ENCODE measurements around the gene HOXA3.

The HOXA3 gene

DNA sequence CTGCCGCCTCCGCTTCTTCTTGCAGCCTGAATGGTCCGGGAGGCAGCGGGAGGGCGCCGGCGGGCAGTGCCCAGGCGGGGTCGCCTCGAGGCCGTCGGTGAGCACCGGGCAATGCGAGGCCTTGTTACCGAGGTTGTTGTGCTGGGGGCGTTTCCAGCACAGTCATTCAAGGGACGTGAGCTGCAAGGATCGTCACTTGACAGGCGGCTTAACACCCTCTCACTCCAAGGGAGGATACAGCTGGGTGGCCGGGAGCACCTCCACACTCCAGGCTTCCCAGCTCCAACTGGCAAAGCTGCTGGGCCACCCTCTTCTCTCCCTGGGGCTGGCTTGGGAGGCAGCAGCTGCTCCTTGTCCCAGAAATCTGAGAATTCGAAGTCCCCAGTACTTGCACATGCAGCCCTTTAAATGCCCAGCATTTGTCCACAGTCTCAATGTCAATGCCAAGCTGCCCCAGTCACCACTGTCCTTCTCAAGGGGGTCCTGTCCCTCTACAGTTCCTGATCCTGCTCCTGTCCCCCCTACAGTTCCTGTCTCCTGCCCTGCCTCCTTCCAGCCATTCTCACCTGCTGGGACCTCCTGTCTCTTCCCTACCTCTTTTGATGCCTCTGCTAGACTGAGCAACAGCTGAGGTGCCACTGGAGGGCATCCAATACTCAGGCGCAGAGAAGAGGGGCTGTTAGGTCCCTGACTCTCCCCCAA, 37.1 kb upstream of the HOXA3 start:
- peak; percentile 49 for DNase-seq (ENCODE audit: low spot score)

DNA sequence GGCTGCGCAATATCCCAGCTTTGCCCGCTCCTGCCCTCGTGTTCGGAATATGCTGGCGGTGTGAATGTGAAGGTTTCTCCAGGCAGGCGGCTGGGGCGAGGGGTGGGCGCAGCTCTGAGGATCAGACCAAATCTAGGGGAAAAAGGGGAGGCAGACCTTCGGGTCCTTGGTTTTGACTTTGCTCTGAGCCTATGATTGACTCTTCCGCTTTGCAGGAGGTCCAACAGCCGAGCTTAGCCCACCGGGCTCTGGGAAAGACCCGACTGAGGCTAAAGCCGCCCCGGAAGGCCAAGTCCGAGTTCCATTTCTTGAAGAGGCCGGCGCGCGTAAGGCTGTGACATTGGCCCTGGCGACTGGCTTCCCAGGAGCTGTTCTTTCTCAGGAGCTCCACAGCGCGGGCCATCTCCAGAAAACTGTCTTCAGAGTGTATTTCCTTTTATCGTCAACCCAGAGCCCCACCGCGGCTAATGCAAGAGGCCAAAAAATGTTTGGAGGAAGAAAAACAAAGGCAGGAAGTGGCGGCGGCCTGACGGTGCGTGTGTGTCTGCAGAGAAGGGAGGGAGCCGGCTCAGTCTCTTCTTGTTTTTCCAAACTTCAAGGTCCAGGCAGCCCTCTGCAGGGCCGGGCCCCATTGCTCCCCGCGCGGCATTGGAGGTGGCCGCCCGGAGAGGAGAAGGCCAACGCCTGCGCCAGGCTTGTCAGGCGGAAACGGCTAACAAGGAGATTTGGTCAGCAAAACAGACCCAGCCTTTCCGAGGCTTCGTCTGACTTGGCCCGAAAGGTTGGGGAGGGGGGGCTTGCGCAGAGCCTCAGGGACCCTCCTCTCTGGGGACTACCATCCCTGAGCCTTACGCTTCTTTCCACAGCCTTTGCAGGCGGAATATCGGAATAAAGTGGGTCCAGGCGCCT, 36.3 kb upstream of the HOXA3 start:
- DNase-seq (ENCODE audit: low spot score) = peak; percentile 23

GRCh38 chr7:27187475-27188385, 35.3 kb upstream of the HOXA3 start:
- peak; percentile 4 for DNase-seq (ENCODE audit: low spot score)

- DNase-seq (ENCODE audit: low spot score) = peak; percentile 2
These were observed 34.5 kb upstream of the HOXA3 start for GRCh38 chr7:27186668-27187474.

- peak; percentile 29 for DNase-seq (ENCODE audit: low spot score)
These were observed 33.7 kb upstream of the HOXA3 start for GRCh38 chr7:27185854-27186667.

DNA sequence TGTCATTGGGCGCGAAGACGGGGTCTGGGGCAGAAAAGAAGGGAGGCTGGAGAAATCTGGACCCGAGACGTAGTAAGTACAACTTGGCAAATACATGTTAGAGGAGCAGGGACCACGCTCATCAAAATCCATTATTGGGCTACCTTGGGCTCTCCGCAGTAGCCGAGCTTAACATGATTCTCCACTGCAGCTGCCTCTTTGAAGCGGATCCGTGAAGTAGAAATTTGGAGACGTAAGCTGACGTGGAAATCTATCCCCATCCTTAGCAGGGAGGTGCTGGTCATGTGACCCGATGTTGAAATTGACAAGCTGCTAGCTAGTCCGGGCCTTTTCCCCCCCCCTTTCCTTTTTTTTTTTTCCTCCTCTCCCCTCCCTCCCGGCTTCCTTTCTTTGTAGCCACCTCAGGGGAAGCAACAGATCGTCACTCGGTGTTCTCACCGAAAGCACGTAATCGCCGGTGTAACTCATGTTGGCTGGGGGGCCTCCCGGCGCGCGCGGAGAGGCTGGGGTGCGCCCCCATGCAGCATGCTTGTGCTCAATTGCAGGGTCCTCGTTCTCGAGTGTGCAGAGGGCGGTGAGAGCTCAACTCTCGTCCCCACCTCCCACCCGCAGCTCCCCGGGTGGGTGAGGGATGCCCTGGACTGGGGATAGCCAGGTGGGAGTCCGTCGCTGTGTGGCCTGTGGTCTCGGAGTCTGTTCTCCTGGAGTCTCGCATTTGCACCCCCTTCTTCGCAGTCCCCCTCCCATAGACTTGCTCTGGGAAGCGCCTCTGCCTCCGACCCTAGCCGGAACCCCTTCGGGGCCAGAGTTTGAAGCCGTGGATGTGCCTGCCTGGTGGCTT, 32.9 kb upstream of the HOXA3 start, which contains the start of gene HOXA11:
Gene HOXA11, minus strand, starts transcription at position 220 of the 841 bp plus-strand sequence. Its CDS starts 88 bp downstream, at position 132.
- DNase-seq (ENCODE audit: low spot score) = peak; percentile 87

GRCh38 chr7:27184337-27185012, 32.1 kb upstream of the HOXA3 start:
- peak; percentile 49 for DNase-seq (ENCODE audit: low spot score)

- peak; percentile 38 for DNase-seq (ENCODE audit: low spot score)
These were observed 31.4 kb upstream of the HOXA3 start for GRCh38 chr7:27183682-27184336.

DNA sequence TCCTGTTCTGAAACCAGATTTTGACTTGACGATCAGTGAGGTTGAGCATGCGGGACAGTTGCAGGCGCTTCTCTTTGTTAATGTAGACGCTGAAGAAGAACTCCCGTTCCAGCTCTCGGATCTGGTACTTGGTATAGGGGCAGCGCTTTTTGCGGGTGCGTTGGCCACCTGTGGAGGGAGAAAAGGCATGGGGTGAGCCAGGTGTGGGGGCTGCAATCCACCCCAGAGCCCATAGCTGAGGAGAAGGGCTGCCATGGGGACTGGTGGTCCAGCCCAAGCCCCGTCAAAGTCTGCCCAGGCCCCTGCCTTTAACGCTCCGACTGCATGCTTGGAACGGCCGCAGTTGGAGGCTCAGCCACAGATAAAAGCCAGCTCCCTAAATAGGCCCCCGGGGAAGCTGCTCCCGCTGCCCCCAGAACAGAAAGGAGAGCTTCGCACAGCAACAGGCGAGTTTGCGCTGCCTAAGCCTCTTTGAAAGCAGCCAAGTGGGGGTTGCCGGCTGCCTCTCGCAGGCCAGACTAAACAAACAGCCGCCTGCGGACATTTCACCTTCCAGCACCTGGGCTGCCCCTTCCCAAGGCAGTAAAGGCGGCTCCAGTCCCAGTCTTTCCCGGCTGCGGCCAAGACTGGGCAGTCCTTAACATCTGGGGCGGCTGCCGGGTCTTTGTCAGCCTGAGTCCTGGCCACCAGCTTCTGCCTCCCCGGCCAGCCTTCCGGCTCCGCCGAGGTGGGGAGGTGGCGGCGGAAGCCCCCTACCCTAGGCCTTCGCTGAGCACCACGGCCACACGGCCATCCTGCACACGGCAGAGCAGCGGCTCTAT, 30.7 kb upstream of the HOXA3 start:
- DNase-seq (ENCODE audit: low spot score) = peak; percentile 14

DNA sequence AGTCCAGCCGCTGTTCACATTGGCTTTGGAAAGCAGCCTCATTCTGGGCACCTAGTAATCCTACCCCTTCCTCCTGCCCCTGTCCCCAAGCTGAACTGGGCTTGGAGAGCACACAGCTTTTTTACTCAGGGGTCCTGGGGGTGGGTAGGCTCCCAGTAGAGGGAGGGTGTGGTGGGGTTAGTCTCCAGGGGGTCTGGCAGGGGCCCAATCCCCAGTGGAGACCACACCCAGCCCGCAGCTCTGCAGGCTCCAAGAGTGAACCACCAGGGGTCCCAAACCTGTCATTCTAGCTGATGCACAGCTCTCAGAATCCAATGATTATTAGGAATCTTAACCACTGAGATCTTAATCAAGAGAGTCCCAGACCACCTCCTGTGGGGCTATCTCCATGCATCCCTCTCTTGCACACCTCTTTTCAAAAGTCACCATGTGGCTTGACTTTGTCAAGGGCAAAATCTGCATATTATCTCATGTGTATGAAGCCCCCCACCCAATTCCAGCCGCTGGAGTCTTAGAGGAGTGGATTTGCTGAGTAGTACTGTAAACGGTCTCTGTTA, 30.0 kb upstream of the HOXA3 start:
- peak; percentile 1 for DNase-seq (ENCODE audit: low spot score)

DNA sequence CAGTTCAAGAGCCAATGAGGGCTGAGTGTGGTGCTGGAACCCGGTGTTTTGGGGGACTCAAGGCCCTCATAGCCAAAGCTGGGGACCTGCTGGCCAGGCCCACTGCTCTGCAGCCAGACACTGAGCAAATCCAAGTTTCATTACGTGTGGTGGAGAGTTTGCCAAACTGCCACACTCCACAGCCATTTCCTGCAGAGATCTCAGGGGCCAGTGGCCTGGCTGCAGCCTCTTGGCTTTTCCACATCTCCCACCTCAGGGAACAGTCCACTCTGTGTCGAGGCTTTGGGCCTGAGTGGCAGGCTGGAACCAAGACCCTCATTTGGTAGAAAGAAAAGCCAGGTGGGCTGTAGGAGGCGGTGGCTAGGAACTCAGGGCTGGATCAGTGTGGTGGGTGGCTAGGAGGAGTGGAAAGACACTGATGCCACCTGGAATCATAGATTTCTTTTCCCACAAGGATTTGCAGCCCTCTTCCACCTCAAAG, 29.5 kb upstream of the HOXA3 start:
- peak; percentile 3 for DNase-seq (ENCODE audit: low spot score)

DNA sequence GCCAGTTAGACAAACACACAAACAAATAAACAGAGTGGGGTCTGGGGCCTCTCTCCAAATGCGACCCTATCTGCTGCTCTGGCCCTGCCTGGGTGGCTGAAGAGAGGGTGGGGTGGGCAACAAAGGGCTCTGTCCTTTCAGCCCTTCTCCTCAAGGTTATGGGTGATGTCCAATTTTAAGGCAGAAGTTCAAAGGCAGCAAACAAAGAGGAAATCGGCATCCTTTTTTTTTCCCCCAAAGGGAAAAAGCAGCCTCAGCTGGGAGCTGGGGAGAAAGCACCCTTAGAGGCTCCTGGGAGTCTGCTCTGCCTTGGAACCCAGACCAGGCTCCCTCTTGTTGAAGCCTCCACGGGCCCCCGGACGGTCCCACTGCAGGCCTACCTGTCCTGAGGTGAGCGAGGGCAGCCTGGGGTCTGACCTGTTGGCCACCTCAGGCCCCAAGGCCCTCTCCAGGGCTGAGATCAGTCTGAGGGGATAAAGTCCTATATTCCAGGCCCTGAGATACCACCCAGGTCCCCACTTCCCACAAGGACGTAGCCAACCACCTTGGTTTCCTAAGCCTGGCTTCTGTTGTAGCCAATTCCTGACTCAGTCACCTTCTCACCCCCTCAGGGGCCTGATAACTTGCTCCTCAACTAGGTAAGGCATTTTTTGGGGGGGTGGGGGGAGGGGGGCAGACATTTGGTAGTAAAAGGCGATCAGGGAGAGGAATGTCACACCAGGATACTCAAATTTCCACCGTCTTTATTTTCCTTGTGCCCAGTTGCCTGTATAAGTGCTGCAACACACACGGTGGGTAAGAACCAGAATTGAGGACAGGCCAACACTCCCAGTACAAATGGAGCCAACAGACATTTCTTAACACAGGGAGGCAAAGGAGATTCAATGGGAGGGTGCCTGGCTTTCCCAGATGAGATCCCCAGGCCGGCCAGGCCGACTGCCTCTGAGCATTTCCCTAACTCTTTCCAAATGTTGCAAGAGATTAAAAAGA, 28.3 kb upstream of the HOXA3 start:
- DNase-seq (ENCODE audit: low spot score) = peak; percentile 4

DNA sequence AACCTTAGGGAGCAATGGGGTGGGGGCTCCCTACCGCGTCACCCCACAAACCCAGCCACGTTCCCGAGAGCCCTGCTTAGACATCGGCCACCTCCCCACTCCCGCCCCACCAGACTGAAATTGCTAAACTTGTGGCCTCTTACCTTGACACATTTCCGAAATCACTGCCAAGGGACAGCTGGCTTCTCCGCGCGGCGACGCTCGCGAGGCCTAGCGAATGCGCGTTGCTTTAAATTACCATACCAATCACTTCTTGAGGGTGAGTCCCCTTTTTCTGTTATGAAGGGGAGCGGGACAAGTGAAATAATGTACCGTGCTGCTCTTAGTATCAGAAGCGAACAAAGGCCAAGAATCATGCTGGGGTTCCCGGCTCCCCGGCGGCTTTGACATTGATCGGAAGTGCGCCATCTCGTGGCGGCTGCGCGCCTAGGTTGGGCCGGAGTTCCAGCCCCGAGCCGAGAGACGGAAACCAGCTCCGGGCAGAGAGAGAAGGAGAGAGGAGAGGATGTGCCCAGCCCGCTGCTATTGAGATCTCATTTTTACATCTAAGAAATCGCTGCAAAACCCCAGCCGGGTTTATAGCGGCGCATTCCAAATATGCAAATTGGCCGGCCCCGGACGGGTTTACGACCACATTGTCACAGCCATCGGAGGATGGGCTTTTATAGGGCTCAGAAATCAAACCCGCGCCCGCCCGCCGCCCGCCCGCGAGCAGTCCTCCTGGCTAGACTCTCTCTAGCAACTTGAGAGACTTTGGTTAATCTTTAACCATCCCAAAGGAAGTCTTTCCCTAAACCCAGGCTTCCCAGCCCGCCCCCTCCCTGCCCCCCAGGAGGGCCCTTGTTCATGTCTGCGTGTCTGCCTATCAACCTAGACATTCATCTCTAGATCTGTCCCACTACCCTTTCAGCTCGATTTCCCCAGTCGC, 27.4 kb upstream of the HOXA3 start:
- peak; percentile 91 for DNase-seq (ENCODE audit: low spot score)

- DNase-seq (ENCODE audit: low spot score) = peak; percentile 15
These were observed 26.6 kb upstream of the HOXA3 start for GRCh38 chr7:27179030-27179429.
